ENCODE data around the gene ADAM30. TPM values are rescaled to one million over a fixed set of nuclear protein-coding genes. Genes with fewer than 3 reads are reported as not detected.

ADAM30 gene
- total and polyA plus RNA-seq, 2 of the 13 experiments (the other 11 are each of a cell fraction or from before 2014, with no cell fraction given) = not detected

DNA sequence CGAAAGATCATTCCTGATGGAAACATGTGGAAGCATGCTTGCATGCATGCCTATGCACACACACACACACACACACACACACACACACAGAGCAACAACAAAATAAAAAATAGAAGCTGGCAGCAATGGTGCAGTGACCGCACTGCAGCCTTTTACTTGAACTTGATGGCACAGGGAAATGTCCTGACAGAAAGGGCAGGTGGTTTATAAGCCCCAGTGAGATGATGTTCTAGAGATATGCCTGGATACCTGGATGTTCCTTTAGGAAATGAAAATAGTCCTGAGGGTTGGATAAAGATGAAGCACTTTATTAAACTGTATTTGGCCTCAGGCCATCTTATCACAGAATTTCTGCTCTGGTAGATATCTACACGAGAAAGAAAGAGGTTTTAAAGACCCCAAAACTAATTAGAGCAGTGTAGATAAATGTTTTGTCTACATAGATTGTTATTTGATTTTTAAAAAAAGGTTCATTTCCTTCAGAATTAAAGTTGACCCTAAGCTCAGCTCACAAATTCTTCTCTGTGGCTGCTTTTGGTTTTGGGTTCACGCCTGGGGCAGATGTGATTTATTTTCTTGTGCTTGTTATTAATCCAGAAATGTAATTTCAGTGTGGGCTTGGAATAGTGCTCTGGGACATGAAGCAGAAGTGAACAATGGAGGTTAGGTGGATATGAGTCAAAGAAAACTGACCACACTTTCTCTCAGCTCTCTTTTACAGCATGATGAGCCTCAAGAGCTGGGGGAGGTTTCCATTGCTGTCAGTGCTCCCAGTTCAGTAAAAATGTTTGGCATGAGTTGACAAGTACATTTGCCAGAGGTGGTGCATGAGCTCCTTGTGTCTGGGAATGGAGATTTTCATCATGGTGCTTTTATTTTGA is 22.9 kb downstream of the ADAM30 start:
- 58% methylated on average over 4 of the region's 4 CpGs for WGBS (ENCODE audit: low lambda C conversion rate)
- POLR2A ChIA-PET = no interaction called here
- H3K36me3 ChIP-seq (replicated peaks in 1 of 2; ENCODE audit: control insufficient read depth in 1 of 2, insufficient read depth in 2 of 2, low read length in 2 of 2) = no peaks in the 10 kb centered on the region
- H3K27me3 ChIP-seq (ENCODE audit: control insufficient read depth in 1 of 2, insufficient read depth in 2 of 2, low read length in 2 of 2) = 0 out of 5 replicates have a peak, but pooled peaks cover 1 to 8% of the 10 kb centered on the region in 2 experiments
- no peaks in the 10 kb centered on the region for H3K79me2 ChIP-seq (ENCODE audit: insufficient read depth, low read length)
- BruUV-seq (replicated peaks) = no TSS peak
- H3K4me3 ChIP-seq (replicated peaks in 1 of 3; ENCODE audit: insufficient read depth in 1 of 3, low read depth in 2 of 3, low read length in 3 of 3) = no peak overlapping the region
- DNase-seq (ENCODE audit: low spot score) (no peak), FAIRE-seq (no peak), ATAC-seq (no peak)
- peaks cover 8% of the 10 kb centered on the region for H3K4me1 ChIP-seq (ENCODE audit: insufficient read depth, low read length)
- CTCF ChIA-PET (ENCODE audit: low intra/inter-chr PET ratio, low total read pairs) = no interaction called here
- no peak overlapping the region for H3K9ac ChIP-seq (ENCODE audit: insufficient read depth, low read depth, low read length)
- in situ Hi-C loops (cut with HindIII; ENCODE audit: extremely low pct_ligation_motif_present, low pct_unique_long_range_greater_than_20kb) (loop anchor here (10.0 kb wide), 1 partner anchor 91 kb away; no protein-coding TSS in a partner anchor), intact Hi-C loops (cut with micrococcal nuclease; ENCODE audit: unreplicated experiment) (loop anchor here (10.0 kb wide), 1 partner anchor 271 kb away; no protein-coding TSS in a partner anchor)
- no peak overlapping the region for H3K27ac ChIP-seq (ENCODE audit: extremely low read length, insufficient read depth, low read length)
- H3K9me3 ChIP-seq (ENCODE audit: low read length) = no peaks in the 10 kb centered on the region
- H4K20me1 ChIP-seq (ENCODE audit: insufficient read depth, low read length) = no peaks in the 10 kb centered on the region
- H3K4me2 ChIP-seq (ENCODE audit: low read depth, low read length) = no peak overlapping the region
- no peak overlapping the region for H2AFZ ChIP-seq (ENCODE audit: low read length)
- TF ChIP-seq YEATS4 (CRISPR knock-in tag; IDR thresholded peaks at IDR 0.05; ENCODE audit: borderline replicate concordance) (no peak), ZNF382 (CRISPR knock-in tag; IDR thresholded peaks at IDR 0.05; ENCODE audit: borderline replicate concordance) (no peak), ZNF468 (CRISPR knock-in tag; IDR thresholded peaks at IDR 0.05) (no peak), ATF2 (CRISPR knock-in tag; IDR thresholded peaks at IDR 0.05) (no peak), JARID2 (CRISPR knock-in tag; IDR thresholded peaks at IDR 0.05; ENCODE audit: insufficient replicate concordance) (no peak), ZNF629 (CRISPR knock-in tag; conservative IDR thresholded peaks at IDR 0.05) (no peak), ZNF746 (CRISPR knock-in tag; IDR thresholded peaks at IDR 0.05) (no peak), ZIK1 (CRISPR knock-in tag; IDR thresholded peaks at IDR 0.05; ENCODE audit: borderline replicate concordance, low read depth) (no peak), MBD4 (IDR thresholded peaks at IDR 0.05; ENCODE audit: borderline replicate concordance, low read length) (no peak), MXD1 (CRISPR knock-in tag; IDR thresholded peaks at IDR 0.05) (no peak), HMGA1 (CRISPR knock-in tag; conservative IDR thresholded peaks at IDR 0.05) (no peak), ZNF737 (CRISPR knock-in tag; IDR thresholded peaks at IDR 0.05; ENCODE audit: borderline replicate concordance) (no peak), ZSCAN12 (CRISPR knock-in tag; IDR thresholded peaks at IDR 0.05) (no peak), ETV5 (CRISPR knock-in tag; IDR thresholded peaks at IDR 0.05; ENCODE audit: borderline replicate concordance) (no peak)
- TF ChIP-seq, protein P1, sequence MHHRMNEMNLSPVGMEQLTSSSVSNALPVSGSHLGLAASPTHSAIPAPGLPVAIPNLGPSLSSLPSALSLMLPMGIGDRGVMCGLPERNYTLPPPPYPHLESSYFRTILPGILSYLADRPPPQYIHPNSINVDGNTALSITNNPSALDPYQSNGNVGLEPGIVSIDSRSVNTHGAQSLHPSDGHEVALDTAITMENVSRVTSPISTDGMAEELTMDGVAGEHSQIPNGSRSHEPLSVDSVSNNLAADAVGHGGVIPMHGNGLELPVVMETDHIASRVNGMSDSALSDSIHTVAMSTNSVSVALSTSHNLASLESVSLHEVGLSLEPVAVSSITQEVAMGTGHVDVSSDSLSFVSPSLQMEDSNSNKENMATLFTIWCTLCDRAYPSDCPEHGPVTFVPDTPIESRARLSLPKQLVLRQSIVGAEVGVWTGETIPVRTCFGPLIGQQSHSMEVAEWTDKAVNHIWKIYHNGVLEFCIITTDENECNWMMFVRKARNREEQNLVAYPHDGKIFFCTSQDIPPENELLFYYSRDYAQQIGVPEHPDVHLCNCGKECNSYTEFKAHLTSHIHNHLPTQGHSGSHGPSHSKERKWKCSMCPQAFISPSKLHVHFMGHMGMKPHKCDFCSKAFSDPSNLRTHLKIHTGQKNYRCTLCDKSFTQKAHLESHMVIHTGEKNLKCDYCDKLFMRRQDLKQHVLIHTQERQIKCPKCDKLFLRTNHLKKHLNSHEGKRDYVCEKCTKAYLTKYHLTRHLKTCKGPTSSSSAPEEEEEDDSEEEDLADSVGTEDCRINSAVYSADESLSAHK (CRISPR knock-in tag; IDR thresholded peaks at IDR 0.05; ENCODE audit: borderline replicate concordance) = no peak

Data from HepG2 (cell line).